GM21825 (cell line): ENCODE data around the gene HORMAD2.
"Not testable (repeated sequence)": the region's sequence is repeated elsewhere in the genome, so short reads cannot be mapped to it uniquely, and the experiment has no call there.

ENCODE experiments used
- ATAC-seq: cut with Tn5 transposase; IDR thresholded peaks from one replicate; pipeline ENCODE4 v1.9.1; 2021; ENCODE audit warnings: mild to moderate bottlenecking, moderate library complexity; ENCODE audit not compliant: unreplicated experiment

Gene HORMAD2

DNA sequence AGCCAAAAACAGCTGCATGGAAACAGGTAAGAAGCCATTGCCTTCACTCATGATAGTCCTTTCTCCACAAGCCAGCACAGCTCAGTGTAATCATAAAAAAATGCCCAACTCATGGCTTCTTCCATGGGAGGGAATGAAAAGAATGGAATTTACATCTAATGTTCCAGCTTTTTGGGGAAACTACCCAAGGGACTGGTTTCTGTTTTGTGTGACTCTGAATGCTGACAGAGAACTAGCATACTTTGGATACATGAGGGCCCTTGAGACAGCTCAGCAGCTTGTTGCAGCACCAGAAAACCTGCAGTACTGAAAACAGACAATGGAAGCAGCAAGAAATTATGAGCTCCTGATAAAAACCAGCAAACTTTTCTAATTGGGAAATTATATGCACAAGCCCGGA is 24.2 kb upstream of the HORMAD2 start:
- ATAC-seq = no peak

DNA sequence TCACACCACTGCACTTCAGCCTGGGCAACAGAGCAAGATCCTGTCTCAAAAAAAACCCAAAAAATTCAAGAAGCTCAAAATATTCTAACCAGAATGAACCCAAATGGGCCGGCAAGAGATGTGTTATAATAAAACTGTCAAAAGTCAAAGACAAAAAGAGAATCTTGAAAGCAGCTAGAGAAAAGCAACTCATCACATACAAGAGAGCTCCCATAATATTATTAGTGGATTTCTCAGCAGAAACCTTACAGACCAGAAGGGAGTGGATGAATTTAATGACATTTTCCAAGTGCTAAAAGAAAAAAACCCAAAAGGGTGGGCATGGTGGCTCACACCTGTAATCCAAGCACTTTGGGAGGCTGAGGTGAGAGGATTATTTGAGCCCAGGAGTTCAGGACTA is 22.9 kb upstream of the HORMAD2 start:
- no peak for ATAC-seq

DNA sequence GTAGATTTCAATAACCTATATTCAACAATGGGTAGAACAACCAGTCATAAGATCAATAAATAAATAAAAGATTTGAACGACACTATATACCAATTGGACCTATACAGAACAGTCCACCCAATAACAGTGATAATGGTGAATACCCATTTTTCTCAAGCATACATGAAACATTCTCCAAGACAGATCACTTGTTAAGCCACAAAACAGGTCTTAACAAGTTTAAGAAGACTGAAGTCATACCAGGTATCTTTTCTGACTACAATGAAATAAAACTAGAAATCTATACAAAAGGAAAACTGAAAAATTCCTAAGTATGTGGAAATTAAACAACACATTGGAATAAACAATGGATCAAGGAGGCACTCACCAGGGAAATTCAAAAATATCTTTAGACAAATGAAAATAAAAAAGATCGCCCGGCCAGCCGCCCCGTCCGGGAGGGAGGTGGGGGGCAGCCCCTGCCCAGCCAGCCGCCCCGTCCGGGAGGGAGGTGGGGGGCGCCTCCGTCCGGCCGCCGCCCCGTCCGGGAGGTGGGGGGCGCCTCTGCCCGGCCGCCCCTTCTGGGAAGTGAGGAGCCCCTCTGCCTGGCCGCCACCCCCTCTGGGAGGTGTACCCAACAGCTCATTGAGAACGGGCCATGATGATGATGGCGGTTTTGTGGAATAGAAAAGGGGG is 20.8 kb upstream of the HORMAD2 start:
- ATAC-seq = not testable (repeated sequence)

DNA sequence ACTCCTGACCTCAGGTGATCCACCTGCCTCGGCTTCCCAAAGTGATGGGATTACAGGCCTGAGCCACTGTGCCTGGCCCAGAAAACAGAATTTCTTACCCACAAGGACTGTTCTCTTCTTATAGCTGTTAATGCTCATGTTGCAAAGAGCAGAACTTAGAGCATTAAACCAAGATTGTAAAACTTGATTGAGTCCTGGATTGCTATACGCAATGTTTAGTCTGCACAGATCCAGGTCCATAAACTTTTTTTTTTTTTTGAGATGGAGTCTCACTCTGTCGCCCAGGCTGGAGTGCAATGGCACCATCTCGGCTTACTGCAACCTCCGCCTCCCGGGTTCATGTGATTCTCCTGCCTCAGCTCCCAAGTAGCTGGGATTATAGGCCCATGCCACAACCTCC is 19.2 kb upstream of the HORMAD2 start:
- not testable (repeated sequence) for ATAC-seq

DNA sequence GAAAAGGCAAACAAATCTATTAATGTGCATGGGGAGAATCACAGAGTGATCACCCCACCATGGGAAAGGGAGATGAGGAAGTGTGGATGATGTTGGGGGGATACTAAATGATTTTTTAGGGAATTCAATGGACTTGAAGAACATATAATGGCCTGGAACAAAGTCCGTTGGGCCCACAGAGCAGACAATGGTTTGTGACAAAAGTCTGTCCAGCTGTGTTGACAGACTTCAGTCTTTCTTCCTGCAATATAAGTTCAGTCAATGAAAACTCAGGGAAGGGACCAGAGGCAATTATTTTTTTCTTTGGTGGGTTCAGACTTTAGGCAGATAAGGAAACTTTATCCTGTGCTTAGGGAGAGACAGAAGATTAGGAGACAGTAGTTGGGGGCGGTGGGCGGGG is 18.0 kb upstream of the HORMAD2 start:
- no peak for ATAC-seq

DNA sequence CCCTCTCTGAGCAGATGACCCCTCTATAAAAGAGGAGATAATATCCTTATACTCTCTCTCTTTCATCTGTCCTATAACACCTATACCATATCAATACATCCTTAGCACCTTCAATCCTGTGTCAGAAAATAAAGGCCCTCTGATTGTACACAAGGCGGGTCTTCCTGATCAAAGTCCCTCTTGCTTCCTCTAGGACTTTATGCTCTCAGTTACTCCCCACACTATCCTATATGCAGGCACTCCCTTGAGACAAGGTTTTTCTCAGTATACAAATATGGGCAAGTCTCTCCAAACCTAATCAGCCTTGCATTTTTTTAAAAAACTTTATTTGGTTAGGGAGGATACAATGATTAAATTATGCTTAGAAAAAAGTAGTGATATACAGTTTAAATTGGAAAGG is 17.3 kb upstream of the HORMAD2 start:
- no peak for ATAC-seq

DNA sequence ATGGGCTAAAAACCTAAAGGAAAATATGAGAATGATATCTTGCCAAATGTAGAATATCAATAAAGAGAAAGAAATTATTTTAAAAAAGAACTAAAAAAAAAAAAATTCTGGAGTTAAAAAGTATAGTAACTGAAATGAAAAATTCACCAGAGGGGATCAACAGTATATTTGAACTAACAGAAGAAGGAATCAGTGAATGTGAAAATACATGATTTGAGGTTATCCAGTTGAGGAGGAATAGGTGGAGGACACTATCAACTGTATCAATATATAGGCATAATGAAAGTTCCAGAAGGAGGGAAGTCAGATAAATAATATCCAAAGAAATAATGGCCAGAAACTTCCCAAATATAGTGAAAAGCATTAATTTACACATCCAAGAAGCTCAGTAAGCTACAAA is 16.1 kb upstream of the HORMAD2 start:
- ATAC-seq = no peak

DNA sequence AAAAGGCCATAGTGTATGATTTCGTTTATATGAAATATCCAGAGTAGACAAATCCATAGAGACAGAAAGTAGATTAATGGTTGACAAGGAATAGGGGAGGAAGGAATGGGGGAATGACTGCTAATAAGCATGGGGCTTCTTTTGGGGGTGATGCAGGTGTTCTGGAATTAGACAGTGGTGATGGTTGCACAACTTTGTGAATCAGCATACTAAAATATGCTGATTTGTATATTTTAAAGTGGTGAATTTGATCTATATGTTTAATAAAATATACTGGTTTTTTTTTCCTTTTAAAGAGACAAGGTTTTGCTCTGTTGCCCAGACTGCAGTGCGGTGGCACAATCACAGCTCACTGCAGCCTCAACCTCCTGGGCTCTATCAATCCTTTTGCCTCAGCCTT is 6.5 kb upstream of the HORMAD2 start:
- no peak for ATAC-seq

DNA sequence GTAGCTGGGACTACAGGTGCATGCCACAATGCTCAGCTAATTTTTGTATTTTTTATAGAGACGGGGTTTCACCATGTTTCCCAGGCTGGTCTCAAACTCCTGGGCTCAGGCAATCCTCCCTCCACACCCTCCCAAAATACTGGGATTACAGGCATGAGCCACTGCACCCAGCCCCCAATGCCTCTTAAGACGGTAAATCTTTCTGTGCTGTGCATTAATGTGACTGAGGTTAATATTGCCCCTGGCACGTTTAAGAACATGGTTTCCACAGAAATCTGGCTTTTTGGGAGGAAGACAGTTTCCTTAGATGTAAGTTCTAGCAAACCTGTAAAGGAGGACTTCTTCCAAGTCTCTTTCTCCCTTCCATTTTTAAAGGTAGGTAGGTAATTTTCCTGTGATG is 6.1 kb upstream of the HORMAD2 start:
- ATAC-seq = no peak

DNA sequence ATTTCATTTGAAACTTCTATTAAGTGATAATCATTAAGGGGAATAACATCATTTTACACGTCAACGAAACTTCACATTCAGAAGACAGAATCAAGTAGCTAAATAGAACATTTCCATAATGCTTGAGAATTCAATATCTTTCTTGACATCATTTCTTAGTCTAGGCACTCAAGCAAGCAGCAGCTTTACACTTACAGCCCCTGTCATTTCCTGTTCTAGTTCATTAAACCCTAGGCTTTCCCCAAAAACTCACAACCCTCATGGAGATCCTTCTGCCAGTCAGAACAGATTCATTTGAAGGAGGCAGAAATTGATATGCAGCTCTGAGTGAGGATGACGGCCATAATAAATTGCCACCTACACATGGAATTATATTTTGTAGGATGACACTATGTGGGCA is 5.3 kb upstream of the HORMAD2 start:
- no peak for ATAC-seq

DNA sequence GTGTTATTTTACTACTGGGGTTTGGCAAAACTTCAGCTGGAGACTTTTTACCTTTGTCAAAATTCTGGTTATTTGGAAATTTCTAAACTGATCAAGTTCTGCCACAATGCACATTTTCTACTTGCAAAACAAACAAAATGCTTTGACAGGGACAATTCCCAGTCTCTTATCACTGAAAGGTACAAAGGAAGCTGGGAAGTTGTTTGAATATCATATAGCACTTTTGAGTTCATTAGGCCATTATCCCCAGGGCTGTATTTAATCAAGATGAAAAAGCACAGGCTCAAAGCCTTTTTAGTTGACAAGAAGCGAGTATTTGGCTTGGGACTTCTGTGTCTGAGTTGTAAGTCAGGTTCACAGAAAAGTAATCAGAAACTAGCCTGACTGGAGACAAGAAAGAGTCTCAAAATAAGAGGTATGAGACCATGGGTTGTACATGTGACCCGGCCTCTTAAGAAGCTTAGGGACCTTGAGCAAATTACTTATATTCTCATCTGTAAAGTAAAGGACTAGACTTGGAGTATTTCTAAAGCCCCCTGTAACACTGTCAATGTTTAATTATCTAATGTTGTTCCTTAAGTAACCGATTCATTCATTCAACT is 2.9 kb upstream of the HORMAD2 start:
- ATAC-seq = no peak

DNA sequence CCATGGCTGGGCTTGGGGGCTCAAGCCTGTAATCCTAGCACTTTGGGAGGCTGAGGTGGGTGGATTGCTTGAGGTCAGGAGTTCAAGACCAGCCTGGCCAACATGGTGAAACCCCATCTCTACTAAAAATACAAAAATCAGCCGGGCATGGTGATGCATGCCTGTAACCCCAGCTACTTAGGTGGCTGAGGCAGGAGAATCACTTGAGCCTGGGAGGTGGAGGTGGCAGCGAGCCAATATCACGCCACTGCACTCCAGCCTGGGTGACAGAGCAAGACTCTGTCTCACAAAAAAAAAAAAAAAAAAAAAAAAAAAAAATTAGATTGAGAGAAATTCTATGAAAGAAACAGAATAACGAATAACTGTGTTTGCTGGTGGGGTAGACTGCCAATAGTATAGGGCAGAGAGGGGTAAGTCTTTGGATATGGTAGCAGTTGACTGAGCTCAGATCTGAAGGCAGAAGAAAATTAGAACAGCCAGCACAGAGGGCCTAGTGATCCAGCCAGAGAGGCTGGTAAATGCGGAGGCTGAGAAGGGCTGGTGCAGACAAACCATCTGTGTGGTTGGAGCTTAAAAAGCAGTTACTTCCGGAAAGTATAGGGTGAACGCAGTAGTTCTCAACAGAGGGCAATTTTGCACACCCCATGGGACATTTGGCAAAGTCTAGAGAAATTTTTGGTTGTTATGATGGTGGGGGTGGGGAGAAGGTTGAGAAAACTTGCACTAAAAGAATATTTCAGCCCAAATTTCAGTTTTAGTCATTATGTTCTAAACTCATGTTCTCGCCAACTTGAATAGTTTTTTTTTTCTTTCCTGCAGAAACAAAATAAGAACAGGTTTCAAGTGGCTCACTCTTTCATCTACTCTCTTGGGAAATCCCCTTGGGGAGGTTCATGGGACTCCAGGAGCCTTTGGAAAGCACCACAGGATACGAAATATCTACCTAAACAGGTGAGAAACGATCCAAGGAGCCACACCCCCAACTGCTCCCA is 1.6 kb upstream of the HORMAD2 start:
- ATAC-seq = no peak

DNA sequence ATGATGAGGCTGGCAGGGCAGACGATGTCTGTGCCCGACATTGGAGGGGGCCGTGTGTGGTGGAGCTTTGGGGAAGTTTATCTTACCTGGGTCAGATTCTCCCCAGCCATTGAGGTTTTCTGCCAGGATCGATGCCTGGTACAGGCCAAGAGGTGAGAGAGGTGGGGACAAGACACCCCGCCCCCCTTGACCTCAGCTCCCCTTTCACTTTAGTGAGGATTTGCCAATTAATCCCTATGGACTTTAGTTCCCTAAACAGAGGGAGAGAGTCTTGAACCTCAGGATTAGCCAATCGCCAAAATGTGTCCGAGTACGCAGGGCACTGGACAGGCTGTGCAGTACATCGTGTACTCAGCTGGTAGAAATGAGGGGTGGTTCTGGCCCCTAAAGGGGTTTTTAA is 541 bp downstream of the HORMAD2 start:
- no peak for ATAC-seq

DNA sequence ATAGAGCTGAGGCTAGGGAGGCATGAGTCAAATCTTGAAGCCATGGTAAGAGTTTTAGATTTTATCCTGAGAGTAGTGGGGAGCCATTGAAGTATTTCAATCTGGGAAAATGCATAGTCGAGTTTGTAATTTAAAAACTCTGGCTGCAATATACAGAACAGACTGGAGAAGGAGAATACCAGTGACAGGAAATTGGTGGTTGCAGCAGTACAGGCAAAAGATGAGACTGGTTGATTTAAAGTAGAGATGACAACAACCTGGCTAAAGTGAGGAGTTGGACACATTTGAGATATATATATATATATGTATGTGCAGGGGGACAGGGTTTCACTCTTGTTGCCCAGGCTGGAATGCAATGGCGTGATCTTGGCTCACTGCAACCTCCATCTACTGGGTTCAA is 6.2 kb downstream of the HORMAD2 start:
- ATAC-seq = no peak

DNA sequence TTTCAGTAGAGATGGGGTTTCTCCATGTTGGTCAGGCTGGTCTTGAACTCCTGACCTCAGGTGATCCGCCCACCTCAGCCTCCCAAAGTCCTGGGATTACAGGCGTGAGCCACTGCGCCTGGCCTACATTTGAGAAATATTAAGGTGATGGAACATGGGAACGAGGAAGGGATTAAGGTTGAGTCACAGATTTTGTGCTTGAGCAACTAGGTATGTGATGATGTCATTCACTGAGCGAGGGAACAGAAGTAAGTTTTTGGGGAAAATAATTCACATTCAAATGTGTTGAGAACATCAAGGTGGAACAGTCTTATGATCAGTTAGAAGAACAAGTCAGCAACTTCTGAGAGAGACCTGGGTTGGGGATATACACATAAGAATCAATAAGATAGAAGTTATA is 6.8 kb downstream of the HORMAD2 start:
- not testable (repeated sequence) for ATAC-seq

DNA sequence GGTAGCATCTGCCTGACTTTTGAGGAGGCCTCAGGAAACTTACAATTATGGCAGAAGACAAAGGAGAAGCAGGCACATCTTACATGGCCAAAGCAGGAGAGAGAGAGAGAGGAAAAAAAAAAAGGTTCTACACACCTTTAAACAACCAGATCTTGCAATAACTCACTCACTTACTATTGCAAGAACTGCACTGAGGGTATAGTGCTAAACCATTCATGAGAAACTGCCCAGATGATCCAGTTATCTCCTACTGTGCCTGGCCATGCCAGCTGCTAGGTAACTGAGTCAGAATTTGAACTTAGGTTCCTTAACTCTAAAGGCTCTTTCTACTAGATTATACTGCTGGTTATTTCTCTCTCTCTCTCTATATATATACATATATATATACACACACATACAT is 7.3 kb downstream of the HORMAD2 start:
- no peak for ATAC-seq

DNA sequence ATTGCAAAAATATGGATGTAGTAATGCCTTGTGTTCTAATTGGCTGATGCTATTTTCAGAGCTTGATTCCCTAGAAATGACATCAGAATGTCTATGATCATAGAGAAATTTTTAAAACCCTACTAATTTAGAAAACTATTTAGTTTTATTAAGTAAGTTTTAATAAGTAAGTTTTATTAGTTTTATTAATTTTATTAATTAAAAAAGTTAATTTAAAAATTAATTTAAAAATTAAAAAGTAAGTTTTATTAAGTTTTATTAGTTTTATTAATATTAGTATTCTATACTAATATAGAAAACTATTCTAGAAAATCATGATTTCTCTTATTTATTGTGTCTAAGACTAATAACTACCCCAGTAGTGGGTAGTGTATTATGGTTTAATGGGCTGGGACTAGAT is 8.2 kb downstream of the HORMAD2 start:
- ATAC-seq = no peak

DNA sequence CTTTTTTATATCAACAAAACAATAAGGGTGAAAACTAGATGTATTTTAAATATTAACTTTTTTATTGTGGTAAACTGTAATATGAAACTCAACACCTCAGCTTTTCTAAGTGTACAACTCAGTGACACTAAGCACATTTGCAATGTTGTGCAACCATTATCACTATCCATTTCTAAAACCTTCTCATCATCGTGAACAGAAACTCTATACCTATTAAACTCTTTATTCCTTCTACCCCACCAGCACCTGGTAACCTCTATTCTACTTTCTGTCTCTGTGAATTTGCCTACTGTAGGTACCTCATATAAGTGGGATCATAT is 9.4 kb downstream of the HORMAD2 start:
- ATAC-seq = no peak

DNA sequence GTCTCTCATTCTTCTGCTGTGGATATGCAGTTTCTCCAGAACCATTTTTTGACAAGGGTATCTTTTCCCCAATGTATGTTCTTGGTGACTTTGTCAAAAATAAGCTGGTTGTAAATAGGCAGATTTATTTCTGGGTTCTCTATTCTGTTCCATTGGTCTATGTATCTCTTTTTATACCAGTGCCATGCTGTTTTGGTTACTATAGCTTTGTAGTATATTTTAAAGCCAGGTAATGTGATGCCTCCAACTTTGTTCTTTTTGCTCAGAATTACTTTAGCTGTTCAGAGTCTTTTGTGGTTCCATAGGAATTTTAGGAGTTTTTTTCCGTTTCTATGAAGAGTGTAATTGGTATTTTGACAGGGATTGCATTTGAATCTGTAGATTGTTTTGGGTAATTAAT is 12.4 kb downstream of the HORMAD2 start:
- ATAC-seq = no peak

DNA sequence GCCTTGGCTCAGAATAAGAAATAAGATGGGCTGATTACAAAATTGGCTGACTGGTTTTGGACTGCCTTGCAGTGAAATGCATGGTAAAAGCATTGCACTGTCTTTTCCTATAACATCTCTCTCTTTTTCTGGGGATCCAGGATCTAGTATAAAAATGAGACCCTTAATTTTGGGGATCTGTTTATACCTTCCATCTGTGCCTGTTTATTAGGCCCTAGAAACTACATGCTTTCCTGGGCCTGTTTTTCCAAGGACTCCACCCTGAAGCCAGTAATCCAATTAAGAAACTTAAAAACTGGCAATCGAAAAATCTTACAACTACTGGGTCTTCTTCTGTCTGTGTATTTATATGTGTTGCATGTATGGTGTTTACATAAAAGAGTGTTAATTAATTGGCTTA is 14.5 kb downstream of the HORMAD2 start:
- no peak for ATAC-seq

DNA sequence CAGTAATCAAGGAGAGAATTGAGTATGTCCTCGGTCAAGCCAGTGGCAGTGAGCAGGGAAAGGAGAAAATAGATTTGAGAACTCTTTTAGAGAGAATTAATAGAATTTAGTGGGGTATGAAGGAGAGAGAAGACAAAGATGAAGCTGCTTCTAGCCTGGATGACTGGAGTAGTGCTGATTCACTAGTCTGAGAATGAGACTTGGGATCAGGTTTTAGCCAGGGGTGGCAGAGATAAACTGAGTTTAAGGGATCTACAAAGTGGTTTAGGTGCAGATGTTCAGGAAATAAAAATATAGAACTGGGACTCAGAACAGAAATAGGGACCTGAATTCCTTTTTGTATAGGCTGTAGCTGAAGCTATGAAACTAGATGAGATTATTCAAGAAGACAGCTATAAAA is 17.6 kb downstream of the HORMAD2 start:
- no peak for ATAC-seq

DNA sequence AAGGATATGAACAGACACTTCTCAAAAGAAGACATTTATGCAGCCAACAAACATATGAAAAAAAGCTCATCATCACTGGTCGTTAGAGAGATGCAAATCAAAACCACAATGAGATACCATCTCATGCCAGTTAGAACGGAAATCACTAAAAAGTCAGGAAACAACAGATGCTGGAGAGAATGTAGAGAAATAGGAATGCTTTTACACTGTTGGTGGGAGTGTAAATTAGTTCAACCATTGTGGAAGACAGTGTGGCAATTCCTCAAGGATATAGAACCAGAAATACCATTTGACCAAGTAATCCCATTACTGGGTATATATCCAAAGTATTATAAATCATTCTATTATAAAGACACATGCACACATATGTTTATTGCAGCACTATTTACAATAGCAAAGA is 20.5 kb downstream of the HORMAD2 start:
- ATAC-seq = not testable (repeated sequence)
